Activated B cell treated with CpG ODN at 0.5 μM for 24 hours (primary cell): Measurements from ENCODE around the gene ZKSCAN3. TPM values are rescaled to one million over a fixed set of nuclear protein-coding genes. Genes with fewer than 3 reads are reported as not detected.
"Not testable (repeated sequence)": the region's sequence is repeated elsewhere in the genome, so short reads cannot be mapped to it uniquely, and the experiment has no call there.

ENCODE experiments used
- ATAC-seq: fragments of 200-7000 bp; cut with Tn5 transposase; one replicate; pipeline ENCODE4 v1.10.0; 2021; ENCODE audit warnings: low read depth, mild to moderate bottlenecking, moderate library complexity
- CTCF ChIA-PET: fragments of 350-600 bp; sonication (Branson Sonifier 250); formaldehyde crosslinking; loops from one replicate; lab custom pipeline; 2021; ENCODE audit warnings: antibody characterized with exemption; lab: Charles Lee
- POLR2A ChIA-PET: fragments of 350-600 bp; sonication (Branson Sonifier 250); formaldehyde crosslinking; loops from one replicate; lab custom pipeline; 2021; ENCODE audit warnings: antibody characterized with exemption; lab: Charles Lee
- DNase-seq: peaks from one replicate; pipeline ENCODE4 v3.0.0; 2022
- H3K27ac Mint-ChIP-seq: one replicate; pipeline ENCODE4 v1.8.0; 2020; ENCODE audit warnings: mixed read lengths
- H3K27me3 Mint-ChIP-seq: one replicate; pipeline ENCODE4 v1.8.0; 2021; ENCODE audit warnings: mixed read lengths
- H3K36me3 Mint-ChIP-seq: one replicate; pipeline ENCODE4 v1.8.0; 2021; ENCODE audit warnings: low read depth, mixed read lengths
- H3K4me1 Mint-ChIP-seq: one replicate; pipeline ENCODE4 v1.8.0; 2021; ENCODE audit warnings: mixed read lengths
- H3K4me3 Mint-ChIP-seq: one replicate; pipeline ENCODE4 v1.8.0; 2020; ENCODE audit warnings: mild to moderate bottlenecking, mixed read lengths
- H3K9me3 Mint-ChIP-seq: one replicate; pipeline ENCODE4 v1.8.0; 2020; ENCODE audit warnings: mixed read lengths
- CTCF ChIP-seq: fragments of 200-600 bp; IDR thresholded peaks from one replicate; pipeline ENCODE4 v1.8.0; 2022; ENCODE audit warnings: antibody characterized with exemption, mild to moderate bottlenecking
- intact Hi-C: fragments of 100-400 bp; cut with micrococcal nuclease; formaldehyde crosslinking; loops from one replicate; pipeline ENCODE4 v1.15.1; 2024
- total RNA-seq: library from RNA; stranded (reverse); gene quantifications from 2 replicates; pipeline ENCODE4 v1.2.3, GENCODE V29; 2022

The ZKSCAN3 gene
- total RNA-seq, 1 donor from 2014 or later, result 6.3 TPM

- CTCF ChIA-PET, result interaction anchor here (0.7 to 3.4 kb wide), 16 partner anchors 14 to 582 kb away, joined by 3 to 23 read pairs (median 4); partner anchors contain the start of genes ZKSCAN8 and ZSCAN31
- ATAC-seq (no peak), DNase-seq (no peak)
- TF ChIP-seq CTCF, result no peak
- no peaks in the 10 kb centered on the region for H3K27me3 Mint-ChIP-seq
- H3K9me3 Mint-ChIP-seq, result no peaks in the 10 kb centered on the region
- no peak overlapping the region for H3K4me3 Mint-ChIP-seq
- POLR2A ChIA-PET, result interaction anchor here (0.6 to 1.9 kb wide), 8 partner anchors 28 to 1224 kb away, joined by 3 to 6 read pairs (median 5); partner anchors contain the start of genes PGBD1, ZKSCAN4, ZKSCAN8 and ZSCAN26
- peaks cover 12% of the 10 kb centered on the region for H3K36me3 Mint-ChIP-seq
- intact Hi-C loops, result loop anchor here (5.0 kb wide), 2 partner anchors 273 to 583 kb away; partner anchors contain the start of gene ZNF165
- peaks cover 31% of the 10 kb centered on the region for H3K4me1 Mint-ChIP-seq
- H3K27ac Mint-ChIP-seq, result no peak overlapping the region
These were observed 5.2 kb downstream of the ZKSCAN3 start for GRCh38 chr6:28354688-28355554.

GRCh38 chr6:28355743-28356665 lies 6.3 kb downstream of the ZKSCAN3 start:
- ATAC-seq (peak; percentile 85), DNase-seq (peak; percentile 41)
- CTCF ChIA-PET, result interaction anchor here (0.7 to 3.4 kb wide), 37 partner anchors 9 to 583 kb away, joined by 3 to 23 read pairs (median 4); partner anchors contain the start of genes ZKSCAN4, ZKSCAN8, ZSCAN26 and ZSCAN31
- POLR2A ChIA-PET, result interaction anchor here (0.5 to 1.9 kb wide), 17 partner anchors 21 to 1209 kb away, joined by 3 to 8 read pairs (median 4); partner anchors contain the start of genes PGBD1, ZKSCAN4, ZKSCAN8 and ZSCAN26
- Mint-ChIP-seq H3K4me3 (peak overlapping the region; percentile 91), H3K27me3 (no peaks in the 10 kb centered on the region), H3K36me3 (peaks cover 11% of the 10 kb centered on the region), H3K9me3 (no peaks in the 10 kb centered on the region), H3K27ac (peak overlapping the region; percentile 71), H3K4me1 (peaks cover 21% of the 10 kb centered on the region)
- TF ChIP-seq CTCF, result peak; percentile 82
- intact Hi-C loops, result loop anchor here (1.0 to 5.0 kb wide), 8 partner anchors 27 to 1194 kb away; no protein-coding TSS in a partner anchor

GRCh38 chr6:28356666-28357020 lies 6.9 kb downstream of the ZKSCAN3 start:
- no peak for TF ChIP-seq CTCF
- Mint-ChIP-seq H3K27me3 (no peaks in the 10 kb centered on the region), H3K36me3 (peaks cover 16% of the 10 kb centered on the region), H3K9me3 (no peaks in the 10 kb centered on the region), H3K4me1 (peaks cover 14% of the 10 kb centered on the region), H3K4me3 (no peak overlapping the region), H3K27ac (no peak overlapping the region)
- ATAC-seq, result no peak
- DNase-seq, result no peak
- intact Hi-C loops, result loop anchor here (1.0 to 5.0 kb wide), 8 partner anchors 26 to 1194 kb away; no protein-coding TSS in a partner anchor
- POLR2A ChIA-PET, result interaction anchor here (0.6 to 1.9 kb wide), 13 partner anchors 21 to 1210 kb away, joined by 3 to 8 read pairs (median 5); partner anchors contain the start of genes PGBD1 and ZKSCAN8
- CTCF ChIA-PET, result interaction anchor here (0.9 to 3.4 kb wide), 26 partner anchors 9 to 584 kb away, joined by 3 to 23 read pairs (median 4); partner anchors contain the start of genes ZKSCAN4, ZKSCAN8, ZSCAN26 and ZSCAN31

GRCh38 chr6:28357036-28357435 lies 7.3 kb downstream of the ZKSCAN3 start:
- ChIA-PET POLR2A (no interaction called here), CTCF (interaction anchor here (1.5 to 3.4 kb wide), 12 partner anchors 8 to 561 kb away, joined by 3 to 23 read pairs (median 8); partner anchors contain the start of genes ZKSCAN4, ZKSCAN8, ZSCAN26 and ZSCAN31)
- no peak overlapping the region for H3K4me3 Mint-ChIP-seq
- no peaks in the 10 kb centered on the region for H3K9me3 Mint-ChIP-seq
- peaks cover 12% of the 10 kb centered on the region for H3K4me1 Mint-ChIP-seq
- DNase-seq (no peak), ATAC-seq (no peak)
- H3K27me3 Mint-ChIP-seq, result no peaks in the 10 kb centered on the region
- no peak for TF ChIP-seq CTCF
- intact Hi-C loops, result loop anchor here (2.0 to 5.0 kb wide), 5 partner anchors 26 to 1168 kb away; no protein-coding TSS in a partner anchor
- H3K36me3 Mint-ChIP-seq, result peaks cover 17% of the 10 kb centered on the region
- H3K27ac Mint-ChIP-seq, result no peak overlapping the region

- H3K4me1 Mint-ChIP-seq, H3K27ac Mint-ChIP-seq, POLR2A ChIA-PET, DNase-seq, H3K4me3 Mint-ChIP-seq, H3K27me3 Mint-ChIP-seq, ATAC-seq, H3K9me3 Mint-ChIP-seq: not testable (repeated sequence)
- intact Hi-C loops, result loop anchor here (5.0 kb wide), 1 partner anchor 587 kb away; no protein-coding TSS in a partner anchor
- CTCF ChIA-PET, result interaction anchor here (1.1 to 1.3 kb wide), 2 partner anchors 12 to 38 kb away, joined by 3 to 5 read pairs; no protein-coding TSS in a partner anchor
- peaks cover 28% of the 10 kb centered on the region for H3K36me3 Mint-ChIP-seq
These were observed 9.8 kb downstream of the ZKSCAN3 start for GRCh38 chr6:28359562-28359961.
